ACC112 (cell line): ENCODE results near the gene CGB7.

Experiments
- H2AFZ ChIP-seq: fragments of 200-600 bp; sonication (generic); one replicate; pipeline ENCODE4 v1.6.0; 2017; ENCODE audit warnings: antibody characterized with exemption, low read length; ENCODE audit not compliant: unreplicated experiment
- H3K27ac ChIP-seq: fragments of 200-600 bp; sonication (generic); 2 replicates; pipeline ENCODE4 v1.5.1; 2014; ENCODE audit warnings: low read depth, mild to moderate bottlenecking, antibody characterized with exemption, low read length, moderate library complexity
- H3K27me3 ChIP-seq: fragments of 200-600 bp; sonication (generic); 2 replicates; pipeline ENCODE4 v1.6.1; 2014; ENCODE audit warnings: mild to moderate bottlenecking, antibody characterized with exemption, low read length, moderate library complexity, mixed read lengths; ENCODE audit not compliant: insufficient read depth
- H3K36me3 ChIP-seq: fragments of 200-600 bp; sonication (generic); 2 replicates; pipeline ENCODE4 v1.6.1; 2016; ENCODE audit warnings: mild to moderate bottlenecking, antibody characterized with exemption, low read length, moderate library complexity, mixed read lengths; ENCODE audit not compliant: insufficient read depth
- H3K4me1 ChIP-seq: fragments of 200-600 bp; sonication (generic); one replicate; pipeline ENCODE4 v1.6.1; 2016; ENCODE audit warnings: low read length, mixed read lengths; ENCODE audit not compliant: insufficient read depth, unreplicated experiment, control insufficient read depth
- H3K4me3 ChIP-seq: fragments of 200-600 bp; sonication (generic); 2 replicates; pipeline ENCODE4 v1.5.1; 2014; ENCODE audit warnings: mild to moderate bottlenecking, low read depth, low read length
- H3K79me2 ChIP-seq: fragments of 200-600 bp; sonication (generic); one replicate; pipeline ENCODE4 v1.6.0; 2016; ENCODE audit warnings: low read length; ENCODE audit not compliant: control insufficient read depth, unreplicated experiment, insufficient read depth

Gene CGB7

DNA sequence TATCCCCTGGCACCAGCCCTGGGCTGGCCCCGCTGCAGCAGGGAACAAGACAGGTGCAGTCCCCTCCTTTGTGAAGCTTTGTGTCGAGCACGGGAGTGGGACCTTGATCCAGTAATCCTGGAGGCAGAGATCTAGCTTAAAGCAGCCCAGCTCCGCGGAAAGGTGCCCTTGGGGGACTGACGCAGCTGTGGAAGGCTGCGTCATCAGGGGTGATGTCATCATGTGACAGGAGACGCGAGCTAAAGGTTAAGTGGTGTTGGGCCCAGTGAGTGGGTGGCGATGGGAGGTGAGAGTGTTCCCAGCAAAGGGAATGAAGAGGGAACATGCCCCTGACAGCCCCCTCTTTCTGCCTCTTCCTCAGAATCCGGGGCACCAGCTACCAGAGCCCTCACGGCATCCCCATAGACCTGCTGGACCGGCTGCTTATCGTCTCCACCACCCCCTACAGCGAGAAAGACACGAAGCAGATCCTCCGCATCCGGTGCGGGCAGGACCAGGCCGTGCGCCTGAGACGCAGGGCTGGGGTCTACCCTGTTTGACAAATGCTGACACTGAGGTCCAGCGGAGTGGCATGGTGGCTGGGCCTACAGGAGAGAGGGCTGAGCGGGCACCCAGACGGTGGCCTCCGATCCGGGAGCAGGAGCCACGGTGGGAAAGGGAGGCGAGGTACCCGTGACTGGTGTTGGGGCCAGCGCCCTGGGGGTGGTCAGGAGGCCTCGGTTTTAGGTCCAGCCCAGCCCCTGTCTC lies 43.3 kb downstream of the CGB7 start:
- Histone ChIP-seq H3K27ac (no peak overlapping the region), H3K4me3 (no peak overlapping the region), H3K4me1 (no peaks in the 10 kb centered on the region), H3K36me3 (no peaks in the 10 kb centered on the region), H3K27me3 (no peaks in the 10 kb centered on the region), H3K79me2 (no peaks in the 10 kb centered on the region), H2AFZ (no peak overlapping the region)

DNA sequence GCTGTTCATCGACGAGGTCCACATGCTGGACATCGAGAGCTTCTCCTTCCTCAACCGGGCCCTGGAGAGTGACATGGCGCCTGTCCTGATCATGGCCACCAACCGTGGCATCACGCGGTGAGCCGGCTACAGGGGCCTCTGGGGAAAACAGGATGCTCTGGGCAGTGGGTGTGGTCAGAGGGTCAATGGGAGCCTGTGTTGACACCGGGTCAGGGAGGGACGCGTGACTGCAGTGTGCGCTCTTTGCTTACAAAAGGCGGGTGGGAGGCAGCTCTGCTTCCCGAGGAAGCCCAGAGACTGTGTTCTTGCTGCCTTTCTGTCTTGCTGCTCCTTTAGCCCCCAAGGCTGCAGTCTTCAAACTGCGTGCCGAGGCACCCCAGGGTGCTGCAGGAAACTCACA lies 46.4 kb downstream of the CGB7 start:
- Histone ChIP-seq H3K4me3 (no peak overlapping the region), H3K4me1 (no peaks in the 10 kb centered on the region), H3K27ac (no peak overlapping the region), H3K27me3 (no peaks in the 10 kb centered on the region), H3K36me3 (no peaks in the 10 kb centered on the region), H3K79me2 (no peaks in the 10 kb centered on the region), H2AFZ (no peak overlapping the region)

DNA sequence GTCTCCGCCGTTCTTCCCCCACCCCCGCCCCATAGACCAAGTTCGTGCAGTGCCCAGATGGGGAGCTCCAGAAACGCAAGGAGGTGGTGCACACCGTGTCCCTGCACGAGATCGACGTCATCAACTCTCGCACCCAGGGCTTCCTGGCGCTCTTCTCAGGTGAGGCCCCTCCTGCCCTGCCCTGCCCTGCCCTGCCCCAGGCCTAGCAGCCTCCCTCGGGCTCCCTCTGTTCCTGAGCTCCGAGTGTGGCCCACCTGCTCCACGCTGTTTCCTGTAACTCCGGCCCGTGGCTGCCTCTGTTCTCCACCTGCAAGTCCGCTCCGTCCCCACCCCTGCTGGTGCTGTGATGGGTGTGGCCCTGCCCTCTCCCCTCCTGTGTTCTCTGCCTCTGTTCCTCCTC lies 47.1 kb downstream of the CGB7 start:
- Histone ChIP-seq H3K36me3 (no peaks in the 10 kb centered on the region), H3K27me3 (no peaks in the 10 kb centered on the region), H3K4me1 (no peaks in the 10 kb centered on the region), H2AFZ (no peak overlapping the region), H3K4me3 (no peak overlapping the region), H3K79me2 (no peaks in the 10 kb centered on the region), H3K27ac (no peak overlapping the region)

DNA sequence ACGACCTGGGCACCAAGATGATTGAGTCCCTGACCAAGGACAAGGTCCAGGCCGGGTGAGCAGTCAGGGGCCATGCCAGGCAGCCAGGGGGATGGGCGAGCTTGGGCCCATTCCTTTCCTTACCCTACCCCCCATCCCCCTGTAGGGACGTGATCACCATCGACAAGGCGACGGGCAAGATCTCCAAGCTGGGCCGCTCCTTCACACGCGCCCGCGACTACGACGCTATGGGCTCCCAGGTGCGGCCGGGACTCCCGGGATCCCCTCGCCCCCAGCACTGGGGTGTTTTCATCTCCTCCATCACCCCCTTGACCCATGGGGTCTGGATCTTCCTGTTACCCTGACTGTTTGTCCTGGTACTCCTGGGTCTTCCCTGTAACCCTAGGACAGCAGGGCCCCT lies 47.7 kb downstream of the CGB7 start:
- no peak overlapping the region for H3K4me3 ChIP-seq
- H3K4me1 ChIP-seq = no peaks in the 10 kb centered on the region
- no peaks in the 10 kb centered on the region for H3K79me2 ChIP-seq
- H3K27ac ChIP-seq = no peak overlapping the region
- H2AFZ ChIP-seq = no peak overlapping the region
- no peaks in the 10 kb centered on the region for H3K36me3 ChIP-seq
- no peaks in the 10 kb centered on the region for H3K27me3 ChIP-seq

DNA sequence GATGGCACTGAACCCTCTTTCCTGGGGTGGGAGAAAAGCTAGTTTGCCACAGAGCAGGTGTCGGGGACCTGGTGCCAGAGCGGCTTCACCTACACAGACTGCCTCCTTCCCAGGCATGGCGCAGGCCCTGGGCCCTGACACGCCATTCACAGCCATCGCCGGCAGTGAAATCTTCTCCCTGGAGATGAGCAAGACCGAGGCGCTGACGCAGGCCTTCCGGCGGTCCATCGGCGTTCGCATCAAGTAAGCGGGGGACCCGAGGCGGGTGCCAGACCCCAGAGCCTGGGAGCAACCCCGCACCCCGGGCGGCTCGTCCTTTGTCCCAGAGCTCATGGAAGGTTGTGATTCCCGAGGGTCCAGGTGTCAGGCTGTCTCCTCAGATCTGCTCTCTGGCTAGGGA lies 50.6 kb downstream of the CGB7 start:
- Histone ChIP-seq H3K4me1 (no peaks in the 10 kb centered on the region), H3K79me2 (no peaks in the 10 kb centered on the region), H3K4me3 (no peak overlapping the region), H3K36me3 (peaks cover 4% of the 10 kb centered on the region; the same call in 1 of the 2 replicates), H3K27me3 (no peaks in the 10 kb centered on the region), H2AFZ (no peak overlapping the region), H3K27ac (no peak overlapping the region)

DNA sequence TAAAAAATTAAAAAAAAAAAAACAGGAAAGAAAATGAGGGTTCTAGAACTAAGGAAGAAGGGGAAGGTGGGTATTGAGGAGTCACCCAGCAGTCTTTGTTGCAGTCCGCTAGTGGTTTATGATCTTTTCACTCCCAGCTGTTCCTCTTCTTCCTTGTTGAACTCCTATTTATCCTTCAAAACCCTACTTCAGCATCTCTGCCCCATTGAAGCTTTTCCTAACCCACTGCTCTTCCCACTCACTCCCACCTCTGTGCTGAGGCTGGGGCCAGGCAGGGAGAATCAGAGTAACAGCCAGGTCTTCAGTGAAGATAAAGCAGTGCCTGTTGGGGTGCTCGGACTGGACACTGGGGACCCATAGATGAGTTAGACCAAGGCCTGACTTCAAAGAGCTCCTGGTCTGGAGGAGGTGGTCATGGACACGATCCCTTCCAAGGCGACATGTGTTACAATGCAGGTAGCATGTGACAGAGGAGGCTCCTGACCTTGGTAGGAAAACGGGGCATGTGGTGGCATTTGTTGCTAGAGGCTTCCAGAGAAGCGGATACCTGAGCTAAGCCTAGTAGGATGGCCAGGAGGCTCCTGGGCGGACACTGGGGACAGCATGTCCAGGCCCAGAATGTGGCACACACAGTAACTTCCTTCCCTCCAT lies 52.5 kb downstream of the CGB7 start:
- no peak overlapping the region for H3K4me3 ChIP-seq
- H3K27ac ChIP-seq = no peak overlapping the region
- H3K4me1 ChIP-seq = no peaks in the 10 kb centered on the region
- no peak overlapping the region for H2AFZ ChIP-seq
- peaks cover 4% of the 10 kb centered on the region; the same call in 1 of the 2 replicates for H3K36me3 ChIP-seq
- H3K79me2 ChIP-seq = no peaks in the 10 kb centered on the region
- H3K27me3 ChIP-seq = no peaks in the 10 kb centered on the region
